NCI-H2171 treated with DMSO at 0.1 percent for 48 hours (cell line): ENCODE measurements around the gene RBMS3.
A peak's percentile ranks its signal among the peaks of the same experiment; 100 is the strongest.
"Not testable (repeated sequence)": the region's sequence is repeated elsewhere in the genome, so short reads cannot be mapped to it uniquely, and the experiment has no call there.

Experiments used
- DNase-seq: peaks from one replicate; lab custom pipeline; 2025; lab: John Stamatoyannopoulos, UW

The RBMS3 gene

GRCh38 chr3:29481969-29482767 lies 201.3 kb downstream of the RBMS3 start:
- DNase-seq: no peak

- no peak for DNase-seq
Measured at GRCh38 chr3:29484633-29485032, 203.8 kb downstream of the RBMS3 start.

- peak; percentile 37 for DNase-seq
Measured at GRCh38 chr3:29486096-29486495, 205.2 kb downstream of the RBMS3 start.

- DNase-seq: no peak
Measured at GRCh38 chr3:29486917-29487316, 206.0 kb downstream of the RBMS3 start.

GRCh38 chr3:29488922-29489321 lies 208.1 kb downstream of the RBMS3 start:
- no peak for DNase-seq

GRCh38 chr3:29493109-29493508 lies 212.2 kb downstream of the RBMS3 start:
- DNase-seq: no peak

- no peak for DNase-seq
Measured at GRCh38 chr3:29494305-29495036, 213.6 kb downstream of the RBMS3 start.

GRCh38 chr3:29497282-29497681 lies 216.4 kb downstream of the RBMS3 start:
- DNase-seq: no peak

- no peak for DNase-seq
Measured at GRCh38 chr3:29502771-29503170, 221.9 kb downstream of the RBMS3 start.

- no peak for DNase-seq
Measured at GRCh38 chr3:29503314-29503713, 222.4 kb downstream of the RBMS3 start.

- DNase-seq: no peak
Measured at GRCh38 chr3:29503958-29504357, 223.1 kb downstream of the RBMS3 start.

- DNase-seq: no peak
Measured at GRCh38 chr3:29506502-29506901, 225.6 kb downstream of the RBMS3 start.

GRCh38 chr3:29511701-29512100 lies 230.8 kb downstream of the RBMS3 start:
- no peak for DNase-seq

- no peak for DNase-seq
Measured at GRCh38 chr3:29512641-29513040, 231.8 kb downstream of the RBMS3 start.

- DNase-seq: no peak
Measured at GRCh38 chr3:29513236-29513635, 232.4 kb downstream of the RBMS3 start.

- no peak for DNase-seq
Measured at GRCh38 chr3:29514170-29514569, 233.3 kb downstream of the RBMS3 start.

GRCh38 chr3:29514912-29515311 lies 234.0 kb downstream of the RBMS3 start:
- DNase-seq: no peak

GRCh38 chr3:29515451-29515850 lies 234.6 kb downstream of the RBMS3 start:
- no peak for DNase-seq

GRCh38 chr3:29516164-29516563 lies 235.3 kb downstream of the RBMS3 start:
- no peak for DNase-seq

- no peak for DNase-seq
Measured at GRCh38 chr3:29520764-29521163, 239.9 kb downstream of the RBMS3 start.

- no peak for DNase-seq
Measured at GRCh38 chr3:29521293-29521692, 240.4 kb downstream of the RBMS3 start.

- no peak for DNase-seq
Measured at GRCh38 chr3:29521751-29522150, 240.9 kb downstream of the RBMS3 start.

- DNase-seq: not testable (repeated sequence)
Measured at GRCh38 chr3:29524433-29524832, 243.6 kb downstream of the RBMS3 start.
